ENCODE results near the gene CCDC71L.

CCDC71L gene

GRCh38 chr7:106655703-106656498, 5.1 kb downstream of the CCDC71L start:
- TF ChIP-seq CTCF (IDR thresholded peaks at IDR 0.05), result no peak
- no peak for TF ChIP-seq ZFX (IDR thresholded peaks at IDR 0.05; ENCODE audit: borderline replicate concordance)
- no peak overlapping the region for H3K27ac ChIP-seq

GRCh38 chr7:106653488-106653887, 7.5 kb downstream of the CCDC71L start:
- TF ChIP-seq CTCF (IDR thresholded peaks at IDR 0.05) (no peak), ZFX (IDR thresholded peaks at IDR 0.05; ENCODE audit: borderline replicate concordance) (no peak)
- H3K27ac ChIP-seq, result no peak overlapping the region

GRCh38 chr7:106652909-106653308, 8.0 kb downstream of the CCDC71L start:
- no peak overlapping the region for H3K27ac ChIP-seq
- no peak for TF ChIP-seq CTCF (IDR thresholded peaks at IDR 0.05)
- no peak for TF ChIP-seq ZFX (IDR thresholded peaks at IDR 0.05; ENCODE audit: borderline replicate concordance)

GRCh38 chr7:106652092-106652491, 8.9 kb downstream of the CCDC71L start:
- H3K27ac ChIP-seq, result no peak overlapping the region
- TF ChIP-seq ZFX (IDR thresholded peaks at IDR 0.05; ENCODE audit: borderline replicate concordance) (no peak), CTCF (IDR thresholded peaks at IDR 0.05) (no peak)

GRCh38 chr7:106646256-106646655, 14.7 kb downstream of the CCDC71L start:
- no peak for TF ChIP-seq ZFX (IDR thresholded peaks at IDR 0.05; ENCODE audit: borderline replicate concordance)
- no peak for TF ChIP-seq CTCF (IDR thresholded peaks at IDR 0.05)
- H3K27ac ChIP-seq, result no peak overlapping the region

- TF ChIP-seq CTCF (IDR thresholded peaks at IDR 0.05) (no peak), ZFX (IDR thresholded peaks at IDR 0.05; ENCODE audit: borderline replicate concordance) (no peak)
- no peak overlapping the region for H3K27ac ChIP-seq
These were observed 16.0 kb downstream of the CCDC71L start for GRCh38 chr7:106644999-106645398.

- H3K27ac ChIP-seq, result no peak overlapping the region
- TF ChIP-seq ZFX (IDR thresholded peaks at IDR 0.05; ENCODE audit: borderline replicate concordance) (no peak), CTCF (IDR thresholded peaks at IDR 0.05) (no peak)
These were observed 17.6 kb downstream of the CCDC71L start for GRCh38 chr7:106643216-106644000.

Measured in 22Rv1 (cell line).